Measurements from ENCODE around the gene AOPEP. TPM values are rescaled to one million over a fixed set of nuclear protein-coding genes. Genes with fewer than 3 reads are reported as not detected.

Gene AOPEP
- total RNA-seq, 1 donor from 2014 or later = 48.0 TPM

DNA sequence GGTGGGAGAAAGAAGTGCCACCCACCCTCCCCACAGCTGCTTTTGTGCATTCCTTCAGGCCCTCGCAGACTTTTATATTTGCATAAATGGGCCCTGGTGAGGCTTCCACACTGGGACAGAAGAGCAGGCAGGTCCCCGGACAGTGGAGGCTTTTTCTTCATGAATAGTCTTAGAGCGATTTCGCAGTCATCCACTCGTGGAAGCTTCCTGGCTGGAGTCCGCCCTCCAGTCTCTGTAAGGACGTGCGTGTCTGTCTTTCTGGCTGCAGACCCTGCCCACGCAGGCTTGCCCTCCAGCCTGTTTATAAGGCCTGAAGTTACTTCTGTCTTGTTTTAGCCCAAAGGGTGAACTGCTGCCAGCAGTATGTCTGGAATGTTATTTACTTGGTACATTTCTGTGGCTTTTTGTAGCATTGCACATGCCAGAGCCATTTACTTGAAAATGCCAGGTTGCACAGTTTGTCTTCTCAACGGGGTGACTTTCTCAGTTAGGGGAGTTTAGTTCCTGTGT lies 195.7 kb downstream of the AOPEP start:
- peaks cover 26 to 30% (median 30%) of the 10 kb centered on the region in 3 donors for H3K4me1 ChIP-seq (ENCODE audit: control insufficient read depth in 3 of 3, insufficient read depth in 3 of 3, low read length in 3 of 3)
- peak overlapping the region in 1 of 3 donors; percentile 14 for H3K4me3 ChIP-seq (ENCODE audit: low read length in 3 of 3)
- peak overlapping the region in 1 of 3 donors; percentile 62 for H3K9ac ChIP-seq (ENCODE audit: low read depth in 1 of 3, low read length in 3 of 3)
- no peaks in the 10 kb centered on the region for H3K36me3 ChIP-seq (ENCODE audit: control insufficient read depth in 3 of 3, insufficient read depth in 3 of 3, low read length in 3 of 3)
- H3K9me3 ChIP-seq (ENCODE audit: control insufficient read depth in 3 of 3, low read length in 3 of 3) = no peaks in the 10 kb centered on the region
- H3K27ac ChIP-seq (ENCODE audit: low read depth, low read length) = peak overlapping the region; percentile 65
- H3K27me3 ChIP-seq (ENCODE audit: control insufficient read depth in 3 of 3, insufficient read depth in 3 of 3, low read length in 3 of 3) = no peaks in the 10 kb centered on the region

DNA sequence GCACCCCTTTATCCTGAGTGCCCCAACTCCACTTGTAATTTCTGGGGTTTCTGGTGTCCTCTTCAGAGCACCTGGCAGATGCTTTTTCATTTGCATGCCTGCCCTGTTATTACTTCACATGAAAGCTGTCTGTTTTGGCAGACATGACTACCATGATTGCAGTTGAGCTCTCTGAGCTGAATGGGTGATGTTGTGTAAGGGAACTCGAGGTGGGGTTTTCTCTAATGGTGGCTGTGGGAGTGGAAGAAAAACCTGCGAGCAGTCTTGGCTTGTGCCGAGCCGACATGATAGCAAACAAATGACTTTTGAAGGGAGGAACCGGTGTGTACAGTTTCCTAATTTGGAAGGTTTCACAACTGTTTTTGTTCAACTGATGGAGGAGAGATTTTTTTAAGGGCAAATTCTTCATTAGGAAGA lies 196.2 kb downstream of the AOPEP start:
- Histone ChIP-seq H3K4me1 (ENCODE audit: control insufficient read depth in 3 of 3, insufficient read depth in 3 of 3, low read length in 3 of 3) (peaks cover 26 to 30% (median 29%) of the 10 kb centered on the region in 3 donors), H3K27me3 (ENCODE audit: control insufficient read depth in 3 of 3, insufficient read depth in 3 of 3, low read length in 3 of 3) (no peaks in the 10 kb centered on the region), H3K9ac (ENCODE audit: low read depth in 1 of 3, low read length in 3 of 3) (peak overlapping the region in 1 of 3 donors; percentile 62), H3K27ac (ENCODE audit: low read depth, low read length) (peak overlapping the region; percentile 65), H3K4me3 (ENCODE audit: low read length in 3 of 3) (no peak overlapping the region), H3K36me3 (ENCODE audit: control insufficient read depth in 3 of 3, insufficient read depth in 3 of 3, low read length in 3 of 3) (no peaks in the 10 kb centered on the region), H3K9me3 (ENCODE audit: control insufficient read depth in 3 of 3, low read length in 3 of 3) (no peaks in the 10 kb centered on the region)

DNA sequence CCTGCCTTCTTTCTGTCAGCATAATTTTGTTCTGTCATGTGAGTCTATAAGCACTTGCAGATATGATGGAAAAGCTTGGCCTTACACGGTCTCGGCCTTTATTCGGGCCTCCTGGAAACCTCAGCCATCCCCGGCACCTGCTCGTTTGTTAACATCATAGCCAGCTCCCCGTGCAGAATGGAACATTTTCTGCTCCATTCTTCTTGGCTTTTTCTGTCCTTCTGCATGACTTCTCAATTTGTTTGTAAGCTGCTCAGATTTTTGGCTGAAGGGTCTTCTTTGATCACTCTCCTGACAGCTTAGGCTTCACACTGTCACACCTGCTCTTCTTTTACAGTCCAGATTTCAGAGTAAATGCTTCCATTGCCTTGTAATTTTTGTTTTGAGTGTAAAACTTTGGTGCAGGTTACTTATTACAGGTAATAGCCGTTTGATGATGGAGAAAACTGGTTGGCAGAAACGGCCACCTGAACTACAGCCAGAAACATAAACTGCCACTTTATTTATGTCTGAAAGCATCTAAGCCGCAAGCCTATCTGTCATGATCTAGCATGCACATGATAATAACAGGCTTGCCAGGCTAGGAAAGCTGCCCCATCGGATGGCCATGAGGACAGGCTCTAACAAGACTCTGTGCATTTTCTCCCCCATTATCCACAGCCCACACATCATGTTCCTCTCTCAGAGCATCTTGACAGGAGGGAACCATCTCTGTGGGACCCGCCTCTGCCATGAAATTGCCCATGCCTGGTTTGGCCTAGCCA lies 197.0 kb downstream of the AOPEP start:
- H3K36me3 ChIP-seq (ENCODE audit: control insufficient read depth in 3 of 3, insufficient read depth in 3 of 3, low read length in 3 of 3) = no peaks in the 10 kb centered on the region
- peak overlapping the region; percentile 65 for H3K27ac ChIP-seq (ENCODE audit: low read depth, low read length)
- peaks cover 26 to 34% (median 30%) of the 10 kb centered on the region in 3 donors for H3K4me1 ChIP-seq (ENCODE audit: control insufficient read depth in 3 of 3, insufficient read depth in 3 of 3, low read length in 3 of 3)
- H3K27me3 ChIP-seq (ENCODE audit: control insufficient read depth in 3 of 3, insufficient read depth in 3 of 3, low read length in 3 of 3) = no peaks in the 10 kb centered on the region
- H3K9ac ChIP-seq (ENCODE audit: low read depth in 1 of 3, low read length in 3 of 3) = no peak overlapping the region
- H3K9me3 ChIP-seq (ENCODE audit: control insufficient read depth in 3 of 3, low read length in 3 of 3) = no peaks in the 10 kb centered on the region
- no peak overlapping the region for H3K4me3 ChIP-seq (ENCODE audit: low read length in 3 of 3)

DNA sequence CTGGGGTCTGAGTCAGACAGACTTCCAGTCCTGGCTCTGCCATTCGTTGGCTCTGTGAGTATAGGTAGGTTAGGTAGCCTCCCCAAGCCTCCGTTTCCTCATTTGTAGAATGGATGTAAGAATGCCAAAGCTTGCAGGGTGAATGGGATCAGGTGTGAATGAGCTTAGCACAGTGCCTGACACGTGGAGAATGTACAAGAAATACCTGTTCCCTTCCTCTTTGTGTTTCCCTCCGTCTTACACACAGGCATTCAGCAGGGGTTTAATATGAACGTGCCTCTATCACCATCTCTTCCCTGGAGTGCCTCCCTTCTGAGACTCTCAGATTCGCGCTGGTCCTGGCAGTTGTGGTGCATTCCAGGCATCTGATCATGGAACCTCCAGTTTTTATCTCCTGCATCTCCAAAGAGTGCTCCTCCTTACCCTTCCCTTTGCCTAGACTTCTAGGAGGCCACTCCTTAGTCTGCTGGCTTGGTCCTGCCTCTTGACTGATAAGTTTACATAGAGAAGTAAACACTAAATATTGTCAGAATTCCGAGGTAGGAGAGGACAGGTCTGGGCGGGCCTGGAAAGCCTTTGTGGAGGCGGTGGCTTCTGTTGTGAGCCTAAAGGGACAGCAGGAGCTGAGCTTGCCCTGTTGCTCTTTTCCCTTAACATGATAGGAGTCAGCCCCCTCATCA lies 199.4 kb downstream of the AOPEP start:
- Histone ChIP-seq H3K36me3 (ENCODE audit: control insufficient read depth in 3 of 3, insufficient read depth in 3 of 3, low read length in 3 of 3) (peaks cover 0 to 4% (median 0%) of the 10 kb centered on the region in 3 donors), H3K9ac (ENCODE audit: low read depth in 1 of 3, low read length in 3 of 3) (no peak overlapping the region), H3K27me3 (ENCODE audit: control insufficient read depth in 3 of 3, insufficient read depth in 3 of 3, low read length in 3 of 3) (no peaks in the 10 kb centered on the region), H3K27ac (ENCODE audit: low read depth, low read length) (no peak overlapping the region), H3K4me1 (ENCODE audit: control insufficient read depth in 3 of 3, insufficient read depth in 3 of 3, low read length in 3 of 3) (peaks cover 25 to 40% (median 33%) of the 10 kb centered on the region in 3 donors), H3K9me3 (ENCODE audit: control insufficient read depth in 3 of 3, low read length in 3 of 3) (no peaks in the 10 kb centered on the region), H3K4me3 (ENCODE audit: low read length in 3 of 3) (no peak overlapping the region)

DNA sequence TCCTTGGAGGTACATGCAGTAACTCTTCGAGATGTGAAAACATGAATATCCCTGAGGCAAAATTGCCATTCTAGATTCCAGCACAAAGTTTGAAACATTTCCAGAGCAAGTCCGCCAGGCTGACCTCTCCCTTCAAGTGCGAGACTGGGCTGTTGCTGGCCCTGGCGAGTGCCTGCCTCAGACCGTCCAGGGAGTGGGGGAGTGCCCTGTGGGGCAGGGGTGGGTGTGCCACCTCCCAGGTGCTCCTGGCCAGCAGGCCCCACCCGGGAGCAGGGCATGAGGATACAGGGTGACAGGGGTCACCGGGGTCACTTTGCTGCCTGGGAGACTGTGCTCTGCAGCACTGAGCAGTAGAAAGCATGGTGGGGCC lies 199.9 kb downstream of the AOPEP start:
- Histone ChIP-seq H3K9ac (ENCODE audit: low read depth in 1 of 3, low read length in 3 of 3) (no peak overlapping the region), H3K27me3 (ENCODE audit: control insufficient read depth in 3 of 3, insufficient read depth in 3 of 3, low read length in 3 of 3) (no peaks in the 10 kb centered on the region), H3K4me1 (ENCODE audit: control insufficient read depth in 3 of 3, insufficient read depth in 3 of 3, low read length in 3 of 3) (peaks cover 20 to 37% (median 33%) of the 10 kb centered on the region in 3 donors), H3K4me3 (ENCODE audit: low read length in 3 of 3) (no peak overlapping the region), H3K27ac (ENCODE audit: low read depth, low read length) (no peak overlapping the region), H3K9me3 (ENCODE audit: control insufficient read depth in 3 of 3, low read length in 3 of 3) (no peaks in the 10 kb centered on the region), H3K36me3 (ENCODE audit: control insufficient read depth in 3 of 3, insufficient read depth in 3 of 3, low read length in 3 of 3) (peaks cover 0 to 4% (median 0%) of the 10 kb centered on the region in 3 donors)

DNA sequence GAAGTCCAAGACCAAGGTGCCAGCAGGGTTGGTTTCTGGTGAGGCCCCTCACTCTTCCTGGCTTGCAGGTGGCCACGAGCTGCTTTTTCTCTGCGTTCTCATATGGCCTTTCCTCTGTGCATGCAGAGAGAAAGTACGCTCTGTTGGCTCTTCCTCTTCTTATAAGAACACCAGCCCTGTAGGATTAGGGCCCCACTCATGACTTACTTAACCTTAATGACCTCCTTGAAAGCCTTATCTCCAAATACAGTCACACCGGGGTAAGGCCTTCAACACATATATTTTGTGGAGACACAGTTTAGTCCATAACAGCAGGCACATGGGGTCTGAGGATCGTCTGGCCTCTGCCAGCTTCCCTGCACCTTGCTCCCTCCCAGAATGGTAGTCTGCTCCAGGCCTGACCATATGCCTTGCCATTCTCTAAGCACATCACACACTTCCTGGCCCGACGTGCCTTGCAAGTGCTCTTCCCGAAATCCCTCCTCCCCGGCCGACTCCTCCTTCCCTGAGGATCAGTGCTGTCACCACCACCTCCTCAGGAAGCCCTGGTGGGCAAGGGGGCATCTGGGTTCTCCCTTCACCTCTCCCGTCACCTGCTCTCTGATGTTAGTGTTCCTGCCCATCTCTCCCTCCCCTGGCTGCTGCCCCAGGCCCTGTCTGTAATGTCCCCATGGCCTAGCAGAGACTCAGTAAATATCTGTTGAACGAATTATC lies 200.7 kb downstream of the AOPEP start:
- H3K36me3 ChIP-seq (ENCODE audit: control insufficient read depth in 3 of 3, insufficient read depth in 3 of 3, low read length in 3 of 3) = peaks cover 0 to 4% (median 0%) of the 10 kb centered on the region in 3 donors
- no peak overlapping the region for H3K9ac ChIP-seq (ENCODE audit: low read depth in 1 of 3, low read length in 3 of 3)
- H3K27ac ChIP-seq (ENCODE audit: low read depth, low read length) = no peak overlapping the region
- H3K27me3 ChIP-seq (ENCODE audit: control insufficient read depth in 3 of 3, insufficient read depth in 3 of 3, low read length in 3 of 3) = no peaks in the 10 kb centered on the region
- H3K4me3 ChIP-seq (ENCODE audit: low read length in 3 of 3) = no peak overlapping the region
- H3K4me1 ChIP-seq (ENCODE audit: control insufficient read depth in 3 of 3, insufficient read depth in 3 of 3, low read length in 3 of 3) = peaks cover 12 to 30% (median 26%) of the 10 kb centered on the region in 3 donors
- H3K9me3 ChIP-seq (ENCODE audit: control insufficient read depth in 3 of 3, low read length in 3 of 3) = no peaks in the 10 kb centered on the region

DNA sequence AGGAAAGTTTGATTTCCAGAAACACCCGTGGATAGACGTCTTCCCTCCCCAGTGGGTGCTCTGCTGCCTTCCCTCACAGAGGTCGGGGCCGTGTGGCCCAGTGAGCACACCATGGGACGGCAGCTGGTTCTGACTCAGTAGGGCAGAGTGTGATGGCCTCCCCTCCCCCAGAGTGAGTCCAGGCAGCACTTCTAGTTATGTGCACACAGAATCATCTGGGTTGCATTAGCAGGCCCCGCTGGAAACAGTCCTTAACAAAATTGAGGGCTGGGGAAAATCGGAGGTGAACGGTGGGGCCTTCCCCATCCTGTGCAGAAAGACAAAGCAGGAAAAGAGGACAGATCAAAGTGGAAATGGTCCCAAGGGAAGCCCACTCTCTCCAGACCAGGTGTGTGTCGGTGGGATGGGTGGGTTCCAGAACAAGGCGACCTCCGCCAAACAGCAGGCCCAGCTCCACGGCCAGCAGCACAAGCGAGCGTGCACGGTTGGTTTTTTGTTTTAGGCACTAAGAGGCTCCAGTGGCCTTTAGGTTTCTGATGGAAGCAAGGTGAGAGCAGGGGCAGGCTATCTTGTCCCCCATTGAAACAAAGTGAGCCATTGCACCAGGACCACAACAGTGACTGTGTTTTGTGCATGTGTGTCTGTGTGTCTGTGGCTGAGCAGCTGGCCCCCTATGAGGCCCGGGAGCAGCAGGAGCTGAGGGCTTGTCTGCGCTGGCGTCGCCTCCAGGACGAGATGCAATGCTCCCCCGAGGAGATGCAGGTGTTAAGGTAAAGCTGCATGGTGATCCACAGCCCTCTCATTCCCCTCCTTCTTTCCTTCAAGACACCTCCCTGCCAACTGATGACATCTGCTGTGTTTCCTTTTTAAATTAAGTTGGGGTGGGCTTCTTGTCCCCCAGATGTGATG lies 201.5 kb downstream of the AOPEP start:
- H3K9ac ChIP-seq (ENCODE audit: low read depth in 1 of 3, low read length in 3 of 3) = no peak overlapping the region
- H3K4me1 ChIP-seq (ENCODE audit: control insufficient read depth in 3 of 3, insufficient read depth in 3 of 3, low read length in 3 of 3) = peaks cover 5 to 22% (median 18%) of the 10 kb centered on the region in 3 donors
- H3K36me3 ChIP-seq (ENCODE audit: control insufficient read depth in 3 of 3, insufficient read depth in 3 of 3, low read length in 3 of 3) = peaks cover 0 to 4% (median under 1%) of the 10 kb centered on the region in 3 donors
- H3K9me3 ChIP-seq (ENCODE audit: control insufficient read depth in 3 of 3, low read length in 3 of 3) = no peaks in the 10 kb centered on the region
- no peaks in the 10 kb centered on the region for H3K27me3 ChIP-seq (ENCODE audit: control insufficient read depth in 3 of 3, insufficient read depth in 3 of 3, low read length in 3 of 3)
- H3K4me3 ChIP-seq (ENCODE audit: low read length in 3 of 3) = no peak overlapping the region
- H3K27ac ChIP-seq (ENCODE audit: low read depth, low read length) = no peak overlapping the region

DNA sequence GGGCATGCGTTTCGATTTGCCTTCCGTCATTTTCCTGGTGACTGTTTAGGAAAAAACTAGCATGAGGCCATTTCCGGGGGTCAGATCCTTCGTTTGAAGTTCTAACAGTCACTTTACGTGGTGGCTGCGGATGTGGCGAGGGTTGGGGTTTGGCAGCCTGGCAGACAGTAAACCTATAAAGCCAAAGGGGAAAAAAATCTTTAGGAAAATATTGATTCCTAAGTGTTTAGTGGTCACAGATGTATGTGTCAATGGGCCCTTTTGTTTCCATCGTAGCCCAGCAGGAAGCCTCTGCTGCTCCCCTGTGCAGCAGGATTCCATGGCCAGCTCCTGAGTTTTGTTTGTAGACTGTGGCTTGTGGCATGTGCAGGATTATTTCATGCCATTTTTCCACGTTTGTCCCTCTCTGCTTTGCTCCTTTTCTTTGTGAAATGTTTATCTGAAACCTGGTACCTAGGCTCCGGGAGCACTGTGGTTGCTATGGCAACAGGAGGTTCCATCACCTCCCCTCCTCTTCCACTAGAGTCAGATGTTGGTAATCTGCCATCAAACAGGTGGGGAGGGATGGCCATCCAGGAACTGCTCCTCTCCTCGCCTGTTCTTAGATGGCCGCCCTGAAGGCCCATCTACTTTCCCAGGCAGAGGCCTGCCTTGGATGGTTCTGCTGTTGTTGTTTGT lies 202.3 kb downstream of the AOPEP start:
- Histone ChIP-seq H3K9ac (ENCODE audit: low read depth in 1 of 3, low read length in 3 of 3) (no peak overlapping the region), H3K27me3 (ENCODE audit: control insufficient read depth in 3 of 3, insufficient read depth in 3 of 3, low read length in 3 of 3) (no peaks in the 10 kb centered on the region), H3K4me1 (ENCODE audit: control insufficient read depth in 3 of 3, insufficient read depth in 3 of 3, low read length in 3 of 3) (peaks cover 0 to 19% (median 14%) of the 10 kb centered on the region in 3 donors), H3K9me3 (ENCODE audit: control insufficient read depth in 3 of 3, low read length in 3 of 3) (no peaks in the 10 kb centered on the region), H3K27ac (ENCODE audit: low read depth, low read length) (no peak overlapping the region), H3K36me3 (ENCODE audit: control insufficient read depth in 3 of 3, insufficient read depth in 3 of 3, low read length in 3 of 3) (peaks cover 0 to 4% (median 2%) of the 10 kb centered on the region in 3 donors), H3K4me3 (ENCODE audit: low read length in 3 of 3) (no peak overlapping the region)

DNA sequence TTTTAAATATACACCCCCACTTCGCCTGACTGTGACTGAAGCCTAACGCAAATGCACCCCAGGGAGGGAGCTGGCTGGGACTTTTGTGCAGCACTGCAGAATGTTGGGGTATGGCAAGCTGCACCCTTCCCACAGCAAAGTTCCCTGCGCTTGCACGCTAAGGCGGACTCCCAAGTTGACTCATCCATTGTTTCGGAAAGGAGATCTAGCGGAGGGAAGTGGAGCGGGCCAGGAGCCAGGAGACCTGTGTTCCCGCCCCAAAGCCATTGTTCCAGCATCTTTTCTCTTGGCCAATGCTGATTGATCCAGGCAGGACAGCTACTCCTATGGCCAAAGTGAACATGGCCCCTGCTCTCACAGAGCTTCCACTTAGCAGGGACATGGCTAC lies 202.9 kb downstream of the AOPEP start:
- no peak overlapping the region for H3K4me3 ChIP-seq (ENCODE audit: low read length in 3 of 3)
- no peaks in the 10 kb centered on the region for H3K27me3 ChIP-seq (ENCODE audit: control insufficient read depth in 3 of 3, insufficient read depth in 3 of 3, low read length in 3 of 3)
- no peaks in the 10 kb centered on the region for H3K9me3 ChIP-seq (ENCODE audit: control insufficient read depth in 3 of 3, low read length in 3 of 3)
- H3K9ac ChIP-seq (ENCODE audit: low read depth in 1 of 3, low read length in 3 of 3) = no peak overlapping the region
- no peak overlapping the region for H3K27ac ChIP-seq (ENCODE audit: low read depth, low read length)
- peaks cover 0 to 19% (median 13%) of the 10 kb centered on the region in 3 donors for H3K4me1 ChIP-seq (ENCODE audit: control insufficient read depth in 3 of 3, insufficient read depth in 3 of 3, low read length in 3 of 3)
- H3K36me3 ChIP-seq (ENCODE audit: control insufficient read depth in 3 of 3, insufficient read depth in 3 of 3, low read length in 3 of 3) = peaks cover 0 to 4% (median 2%) of the 10 kb centered on the region in 3 donors
